DND-41 (cell line): ENCODE results near the gene BAD.

Experiments used
- ATAC-seq: fragments of 200-7000 bp; cut with Tn5 transposase; 3 replicates; pipeline ENCODE4 v1.9.1; 2021; ENCODE audit warnings: low read depth; ENCODE audit not compliant: insufficient read depth
- DNase-seq: peaks from one replicate; pipeline ENCODE4 v3.0.0-alpha.2; 2020
- H2AFZ ChIP-seq: 2 replicates; pipeline ENCODE4 v1.6.0; 2012; ENCODE audit warnings: low read depth, low read length
- H3K27ac ChIP-seq: 2 replicates; pipeline ENCODE4 v1.5.1; 2012; ENCODE audit warnings: low read length, inconsistent platforms
- H3K27me3 ChIP-seq: fragments of 200-600 bp; sonication (generic); 2 replicates; pipeline ENCODE4 v1.6.0; 2012; ENCODE audit warnings: low read length, mild to moderate bottlenecking, inconsistent platforms; ENCODE audit not compliant: insufficient read depth, poor library complexity
- H3K36me3 ChIP-seq: 2 replicates; pipeline ENCODE4 v1.5.1; 2012; ENCODE audit warnings: low read length, inconsistent platforms; ENCODE audit not compliant: insufficient read depth
- H3K4me1 ChIP-seq: 2 replicates; pipeline ENCODE4 v1.5.1; 2012; ENCODE audit warnings: mild to moderate bottlenecking, low read length; ENCODE audit not compliant: insufficient read depth
- H3K4me2 ChIP-seq: 2 replicates; pipeline ENCODE4 v1.6.0; 2012; ENCODE audit warnings: mild to moderate bottlenecking, moderate library complexity, low read length, inconsistent platforms; ENCODE audit not compliant: insufficient read depth
- H3K4me3 ChIP-seq, 2 experiments: fragments of 200-600 bp in 1 of 2; shearing (Covaris generic) in 1 of 2; 2 replicates each; pipeline ENCODE4 v1.5.1; 2012 to 2016; ENCODE audit warnings: inconsistent platforms in 2 of 2, low read length in 2 of 2, mild to moderate bottlenecking in 2 of 2, low read depth in 1 of 2, moderate library complexity in 1 of 2
- H3K79me2 ChIP-seq: 2 replicates; pipeline ENCODE4 v1.6.0; 2012; ENCODE audit warnings: low read length, inconsistent platforms; ENCODE audit not compliant: insufficient read depth
- H3K9ac ChIP-seq: 2 replicates; pipeline ENCODE4 v1.6.0; 2012; ENCODE audit warnings: low read depth, mild to moderate bottlenecking, inconsistent platforms, low read length, moderate library complexity
- H3K9me3 ChIP-seq: 2 replicates; pipeline ENCODE4 v1.5.1; 2012; ENCODE audit warnings: low read length, moderate library complexity, mild to moderate bottlenecking, inconsistent platforms; ENCODE audit not compliant: insufficient read depth, severe bottlenecking
- H4K20me1 ChIP-seq: 2 replicates; pipeline ENCODE4 v1.6.0; 2012; ENCODE audit warnings: low read length; ENCODE audit not compliant: insufficient read depth
- EZH2 ChIP-seq: IDR thresholded peaks from 3 replicates; pipeline ENCODE4 v1.6.1; 2012; ENCODE audit warnings: borderline replicate concordance, low read depth, mild to moderate bottlenecking, moderate library complexity, low read length, inconsistent platforms; ENCODE audit not compliant: severe bottlenecking
- TF ChIP-seq, protein P1 (sequence below): IDR thresholded peaks from 2 replicates; pipeline ENCODE4 v1.5.1; 2012; ENCODE audit warnings: borderline replicate concordance, low read length, moderate library complexity, mild to moderate bottlenecking; ENCODE audit not compliant: poor library complexity, severe bottlenecking; ENCODE audit errors: extremely low read depth

Gene BAD

DNA sequence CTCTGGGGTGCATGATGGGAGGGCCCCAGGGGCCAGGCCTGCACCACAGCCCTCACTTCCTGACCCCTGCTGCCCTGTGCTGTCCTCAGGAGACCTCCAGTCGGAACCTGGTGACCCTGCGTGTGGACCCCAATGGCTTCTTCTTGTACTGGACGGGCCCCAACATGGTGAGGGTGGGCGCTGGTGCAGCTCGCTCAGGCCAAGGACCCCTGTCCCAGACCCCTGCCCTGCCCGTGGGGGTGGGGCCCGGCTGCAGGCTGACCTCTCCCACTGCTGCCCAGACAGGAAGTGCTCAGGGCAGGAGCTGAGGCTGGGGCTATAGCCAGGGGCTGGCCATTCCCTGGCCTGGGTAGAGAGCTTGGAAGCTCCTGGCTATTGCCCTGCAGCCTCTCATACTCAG is 30.1 kb downstream of the BAD start:
- no peak overlapping the region; the same call in 1 of the 2 replicates for H3K27ac ChIP-seq
- no peak overlapping the region for H3K4me2 ChIP-seq
- no peaks in the 10 kb centered on the region for H3K27me3 ChIP-seq
- no peak for TF ChIP-seq EZH2
- TF ChIP-seq, protein P1, sequence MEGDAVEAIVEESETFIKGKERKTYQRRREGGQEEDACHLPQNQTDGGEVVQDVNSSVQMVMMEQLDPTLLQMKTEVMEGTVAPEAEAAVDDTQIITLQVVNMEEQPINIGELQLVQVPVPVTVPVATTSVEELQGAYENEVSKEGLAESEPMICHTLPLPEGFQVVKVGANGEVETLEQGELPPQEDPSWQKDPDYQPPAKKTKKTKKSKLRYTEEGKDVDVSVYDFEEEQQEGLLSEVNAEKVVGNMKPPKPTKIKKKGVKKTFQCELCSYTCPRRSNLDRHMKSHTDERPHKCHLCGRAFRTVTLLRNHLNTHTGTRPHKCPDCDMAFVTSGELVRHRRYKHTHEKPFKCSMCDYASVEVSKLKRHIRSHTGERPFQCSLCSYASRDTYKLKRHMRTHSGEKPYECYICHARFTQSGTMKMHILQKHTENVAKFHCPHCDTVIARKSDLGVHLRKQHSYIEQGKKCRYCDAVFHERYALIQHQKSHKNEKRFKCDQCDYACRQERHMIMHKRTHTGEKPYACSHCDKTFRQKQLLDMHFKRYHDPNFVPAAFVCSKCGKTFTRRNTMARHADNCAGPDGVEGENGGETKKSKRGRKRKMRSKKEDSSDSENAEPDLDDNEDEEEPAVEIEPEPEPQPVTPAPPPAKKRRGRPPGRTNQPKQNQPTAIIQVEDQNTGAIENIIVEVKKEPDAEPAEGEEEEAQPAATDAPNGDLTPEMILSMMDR = no peak
- H3K4me1 ChIP-seq = peaks cover 26% of the 10 kb centered on the region
- no peaks in the 10 kb centered on the region for H3K9me3 ChIP-seq
- DNase-seq = no peak
- H3K36me3 ChIP-seq = peaks cover 33% of the 10 kb centered on the region
- no peak overlapping the region for H3K9ac ChIP-seq
- H3K79me2 ChIP-seq = peaks cover 7% of the 10 kb centered on the region; the same call in 1 of the 2 replicates
- no peak overlapping the region for H3K4me3 ChIP-seq
- H2AFZ ChIP-seq = no peak overlapping the region
- ATAC-seq = no peak
- peaks cover 7% of the 10 kb centered on the region; the same call in 1 of the 2 replicates for H4K20me1 ChIP-seq

DNA sequence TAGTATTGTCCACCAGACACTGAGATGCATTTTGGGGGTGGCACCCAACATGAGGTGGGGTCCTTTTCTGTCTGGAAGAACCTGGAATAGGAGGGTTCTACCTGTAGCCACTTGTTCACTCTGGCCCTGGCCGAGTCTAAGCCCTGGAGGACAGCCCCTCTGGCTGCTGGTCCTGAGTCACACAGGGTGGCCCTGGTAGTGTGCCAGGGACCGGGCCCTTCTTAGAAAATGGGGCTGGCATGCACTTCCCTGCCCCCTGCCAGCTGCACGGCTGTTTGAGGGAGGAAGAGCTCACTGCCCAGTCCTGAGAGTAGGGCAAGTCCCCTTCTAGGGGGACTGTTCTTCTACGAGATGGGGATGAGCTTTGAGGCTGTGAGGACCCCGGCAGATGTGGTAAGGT is 31.0 kb downstream of the BAD start:
- Histone ChIP-seq H3K4me1 (peaks cover 26% of the 10 kb centered on the region), H3K9me3 (no peaks in the 10 kb centered on the region), H3K79me2 (peaks cover 7% of the 10 kb centered on the region; the same call in 1 of the 2 replicates), H2AFZ (no peak overlapping the region), H4K20me1 (peaks cover 7% of the 10 kb centered on the region; the same call in 1 of the 2 replicates), H3K9ac (no peak overlapping the region; the same call in 1 of the 2 replicates), H3K4me3 (no peak overlapping the region), H3K27me3 (no peaks in the 10 kb centered on the region), H3K27ac (no peak overlapping the region), H3K4me2 (peak overlapping the region; percentile 99; the same call in 1 of the 2 replicates), H3K36me3 (peaks cover 25% of the 10 kb centered on the region)
- TF ChIP-seq, protein P1 = no peak
- TF ChIP-seq EZH2 = no peak
- ATAC-seq (no peak), DNase-seq (no peak)

DNA sequence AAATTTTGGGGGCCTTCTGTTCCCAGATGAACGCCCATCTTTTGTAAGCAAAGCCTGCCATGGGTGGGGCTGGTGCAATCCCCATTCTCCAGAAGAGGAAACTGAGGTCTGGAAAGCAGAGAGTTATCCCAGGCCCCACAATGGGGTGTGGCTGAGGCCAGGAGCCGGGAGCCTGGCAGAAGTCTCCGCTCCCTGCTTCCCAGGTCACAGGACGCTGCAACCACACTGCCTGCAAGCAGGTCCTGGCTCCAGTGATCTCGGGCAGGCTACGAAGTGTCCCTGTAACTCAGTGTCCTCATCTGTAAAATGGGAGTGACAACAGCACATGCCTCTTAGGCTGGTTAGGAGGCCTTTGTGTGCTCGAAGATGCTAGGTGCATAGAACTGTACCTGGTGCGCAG is 31.4 kb downstream of the BAD start:
- ATAC-seq (no peak), DNase-seq (no peak)
- peaks cover 23% of the 10 kb centered on the region for H3K36me3 ChIP-seq
- H3K9ac ChIP-seq = peak overlapping the region; percentile 69; the same call in 1 of the 2 replicates
- no peaks in the 10 kb centered on the region for H3K9me3 ChIP-seq
- H4K20me1 ChIP-seq = peaks cover 7% of the 10 kb centered on the region; the same call in 1 of the 2 replicates
- TF ChIP-seq EZH2 = no peak
- TF ChIP-seq, protein P1 = no peak
- H3K4me2 ChIP-seq = peak overlapping the region; percentile 99; the same call in 1 of the 2 replicates
- no peak overlapping the region for H3K27ac ChIP-seq
- H3K27me3 ChIP-seq = no peaks in the 10 kb centered on the region
- H3K4me3 ChIP-seq = no peak overlapping the region
- peaks cover 26% of the 10 kb centered on the region for H3K4me1 ChIP-seq
- no peak overlapping the region for H2AFZ ChIP-seq
- peaks cover 7% of the 10 kb centered on the region; the same call in 1 of the 2 replicates for H3K79me2 ChIP-seq
